Posterior cingulate gyrus (tissue), 11 donors: ENCODE data around the gene NME8.
A peak's percentile ranks its signal among the peaks of the same experiment; 100 is the strongest.

Experiments
- DNase-seq, 10 donors: peaks; one replicate each; pipeline versions ENCODE4 v3.0.0 to v3.0.0-alpha.2; 2020 to 2021; ENCODE audit warnings: mixed read lengths in 3 of 10
- intact Hi-C: fragments of 100-400 bp; cut with DNase I; formaldehyde crosslinking; loops from one replicate; pipeline ENCODE4 v1.15.1; 2023

The NME8 gene

DNA sequence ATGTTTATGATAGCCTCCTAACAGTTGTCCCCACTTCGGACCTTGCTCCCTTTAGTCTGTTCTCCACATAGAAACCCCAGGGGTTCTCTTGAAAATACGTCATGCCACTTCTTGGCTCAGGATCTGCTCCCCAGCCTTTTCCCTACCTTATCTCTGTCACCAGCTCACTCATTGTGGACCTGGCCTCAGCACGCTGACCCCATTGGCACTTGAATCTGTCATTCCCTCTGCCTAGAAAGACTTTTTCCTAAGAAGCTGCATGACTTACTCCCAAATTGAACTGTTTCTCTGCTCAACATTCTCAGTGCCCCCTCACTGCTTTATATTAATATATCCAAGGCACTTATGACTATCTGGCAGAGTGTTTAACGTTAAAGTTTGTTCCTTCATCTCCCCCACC is 80.5 kb downstream of the NME8 start:
- DNase-seq, result no peak

DNA sequence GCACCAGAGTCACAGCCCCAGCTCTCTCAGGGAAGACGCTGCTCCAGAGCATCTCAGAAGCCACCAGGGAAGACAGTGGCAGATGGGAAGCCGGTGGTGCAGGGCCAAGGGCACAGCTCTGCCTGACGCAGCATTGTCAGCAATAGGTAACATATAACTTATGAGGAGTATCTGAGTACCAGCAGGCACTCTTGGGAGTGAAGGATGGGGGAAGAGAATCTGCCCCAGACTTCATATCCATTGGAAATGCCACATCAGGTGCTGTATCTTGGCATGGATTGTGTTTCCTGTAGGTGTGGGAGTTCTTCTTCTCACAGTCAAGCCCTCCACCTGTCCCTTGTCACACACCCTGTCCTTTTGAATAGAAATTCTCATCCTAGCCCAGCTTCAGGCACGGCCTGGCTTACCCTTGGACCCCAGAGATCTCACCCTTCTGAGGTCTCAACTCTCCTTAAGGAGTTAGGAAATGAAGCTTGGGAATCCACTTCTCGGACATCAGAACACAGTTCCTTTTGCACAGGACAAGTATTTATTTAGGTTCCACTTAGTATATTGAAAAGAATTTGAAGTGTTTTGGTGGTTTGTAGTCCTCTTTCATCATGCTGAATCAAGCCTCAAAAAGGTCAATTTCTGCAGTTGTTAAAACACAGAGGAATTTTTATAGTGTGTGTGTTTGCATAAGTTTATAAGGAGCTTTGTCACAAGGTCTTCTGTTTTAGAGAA is 82.0 kb downstream of the NME8 start:
- DNase-seq, result no peak
- intact Hi-C loops, result no loop called here

More for the DNA sequence above, 80.5 kb downstream of the NME8 start:
- intact Hi-C loops, result no loop called here

DNA sequence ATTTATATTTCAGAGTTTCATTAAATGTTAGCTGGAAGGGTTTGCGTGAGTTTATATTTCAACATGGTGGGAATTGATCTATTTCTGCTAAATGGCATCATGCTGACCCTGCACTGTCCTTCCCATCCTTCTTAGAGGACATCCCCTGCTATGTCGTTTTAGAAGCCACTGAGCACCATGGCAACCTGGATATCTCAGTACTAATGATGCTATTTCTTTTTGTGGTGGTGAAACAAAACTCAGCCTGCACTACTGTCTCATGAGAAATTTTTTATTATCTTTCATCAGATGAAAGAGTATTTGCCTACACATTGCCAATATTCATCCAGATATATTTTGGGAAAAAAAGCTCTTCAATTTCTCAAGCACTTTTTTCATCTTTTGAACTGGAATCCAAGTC is 84.1 kb downstream of the NME8 start:
- DNase-seq, result no peak

DNA sequence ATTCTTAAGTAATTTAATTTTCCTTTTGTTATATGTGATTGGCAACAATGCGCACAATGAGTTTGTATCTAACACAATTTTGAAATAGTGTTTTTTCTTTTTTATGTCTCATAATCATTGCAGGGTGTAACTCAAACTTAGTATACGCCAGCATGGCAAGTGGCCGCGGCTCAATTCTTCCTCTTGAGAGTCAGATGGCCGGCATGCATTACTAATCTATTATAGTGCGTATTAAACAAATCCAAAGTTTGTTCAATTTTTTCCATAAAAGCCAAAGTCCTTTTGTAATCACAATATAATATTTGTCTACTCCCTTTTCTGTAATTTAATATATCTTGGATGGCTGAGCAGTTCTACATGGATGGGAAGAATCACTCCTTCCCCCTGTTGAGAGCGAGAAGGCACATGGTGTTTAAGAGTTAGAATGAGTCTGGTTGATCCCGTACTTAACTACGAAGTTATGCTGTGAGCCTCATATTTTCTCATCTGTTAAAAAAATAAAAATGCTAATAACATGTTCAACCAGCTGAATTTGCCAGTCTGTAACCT is 84.7 kb downstream of the NME8 start:
- intact Hi-C loops, result no loop called here
- no peak for DNase-seq

More for the DNA sequence above, 84.1 kb downstream of the NME8 start:
- intact Hi-C loops, result no loop called here

DNA sequence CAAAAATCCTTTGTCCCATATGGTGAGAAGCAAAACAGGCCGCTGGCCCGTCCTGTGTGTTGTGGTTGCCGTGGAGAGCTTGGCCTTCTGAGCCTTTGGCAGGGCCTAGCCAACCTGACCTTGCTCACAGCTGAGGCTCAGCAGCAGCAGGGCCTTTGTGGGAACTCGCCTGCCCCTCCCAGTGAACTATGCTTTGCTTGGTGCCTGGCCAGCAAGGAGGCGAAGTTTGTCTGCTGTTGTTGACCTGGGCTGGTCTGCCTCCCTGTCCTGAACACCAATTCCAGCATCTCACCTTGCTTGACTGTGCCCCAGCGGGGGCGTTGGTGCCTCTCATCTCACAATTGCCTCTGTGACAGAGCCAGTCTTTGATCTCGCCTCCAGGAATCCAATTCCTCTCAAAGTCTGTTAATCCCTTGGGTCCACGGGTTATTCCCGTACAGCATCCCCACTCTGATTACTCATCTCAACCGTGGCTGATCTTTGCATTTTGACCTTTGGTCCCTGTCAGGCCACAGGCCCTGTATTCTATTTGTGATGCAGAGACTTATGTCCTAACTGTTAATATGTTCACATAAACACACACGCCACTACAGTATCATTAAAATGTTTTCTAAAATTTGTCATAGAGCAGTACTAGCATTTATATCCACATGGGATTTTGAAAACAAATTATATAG is 94.7 kb downstream of the NME8 start:
- peak in 8 of 10 donors; percentile 7 to 79 (median 30) for DNase-seq
- intact Hi-C loops, result no loop called here

DNA sequence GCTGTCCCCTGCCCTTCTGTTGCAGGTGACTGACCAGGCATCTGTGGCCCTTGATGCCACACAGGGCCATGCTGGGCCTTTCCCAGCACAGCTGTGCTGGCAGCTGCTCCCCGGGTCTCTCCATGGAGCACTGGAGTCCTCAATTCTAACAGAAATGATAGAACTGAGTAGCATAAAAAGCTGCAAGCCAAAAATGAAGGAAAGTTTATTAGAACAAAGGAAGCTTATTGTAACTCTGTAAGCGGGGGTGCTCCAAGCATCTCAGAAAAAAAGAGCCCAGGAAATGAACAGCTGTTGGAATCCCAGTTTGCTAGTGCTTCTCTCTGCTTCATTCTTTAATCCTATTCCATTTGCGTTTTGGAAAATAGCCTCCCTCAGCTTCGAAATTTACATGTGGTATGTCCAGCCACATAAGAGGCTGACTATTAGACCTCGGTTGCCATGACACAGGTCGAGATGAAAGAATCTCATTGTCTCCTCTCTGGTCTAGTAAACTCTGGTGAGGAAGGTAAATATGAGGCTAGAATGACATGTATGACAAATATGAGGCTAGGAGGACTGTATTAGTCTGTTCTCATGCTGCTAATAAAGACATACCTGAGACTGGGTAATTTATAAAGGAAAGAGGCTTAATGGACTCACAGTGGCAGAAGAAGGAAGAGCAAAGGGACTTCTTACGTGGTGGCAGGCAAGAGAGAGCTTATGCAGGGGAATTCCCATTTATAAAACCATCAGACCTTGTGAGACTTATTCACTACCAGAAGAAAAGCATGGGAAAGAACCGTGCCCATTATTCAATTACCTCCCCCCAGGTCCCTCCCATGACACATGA is 95.7 kb downstream of the NME8 start:
- peak in 4 of 10 donors; percentile 8 to 75 (median 23) for DNase-seq
- intact Hi-C loops, result no loop called here

DNA sequence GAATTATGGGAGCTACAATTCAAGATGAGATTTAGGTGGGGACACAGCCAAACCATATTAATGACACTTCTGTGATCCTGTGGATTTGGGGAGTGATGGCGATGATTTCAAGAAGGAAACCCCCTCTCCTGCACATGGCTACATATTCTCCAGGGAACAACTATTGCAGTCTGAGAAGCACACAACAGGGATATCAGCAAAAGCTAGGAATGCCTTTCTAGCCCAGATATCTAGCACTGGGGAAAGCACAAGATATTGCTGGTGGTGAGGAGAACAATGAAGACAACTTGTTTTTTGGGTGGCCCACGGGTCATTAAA is 96.3 kb downstream of the NME8 start:
- no peak for DNase-seq
- intact Hi-C loops, result no loop called here

DNA sequence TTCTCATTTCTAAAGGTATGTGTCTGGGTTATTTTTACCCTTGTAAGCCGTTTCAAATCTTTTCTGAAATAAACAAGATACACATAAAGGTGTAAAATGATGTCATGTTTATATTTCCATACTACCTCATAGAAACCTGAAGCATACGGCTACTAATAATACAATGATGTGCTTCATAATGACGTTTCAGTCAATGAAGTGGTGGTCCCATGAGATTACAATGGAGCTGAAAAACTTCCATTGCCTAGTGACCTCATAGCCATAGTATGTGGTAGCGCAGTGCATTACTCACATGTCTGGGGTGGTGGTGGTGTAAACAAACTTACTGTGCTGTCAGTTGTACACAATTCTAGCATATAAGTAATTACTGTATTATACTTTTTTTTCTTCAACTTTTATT is 96.9 kb downstream of the NME8 start:
- intact Hi-C loops, result no loop called here
- DNase-seq, result no peak

DNA sequence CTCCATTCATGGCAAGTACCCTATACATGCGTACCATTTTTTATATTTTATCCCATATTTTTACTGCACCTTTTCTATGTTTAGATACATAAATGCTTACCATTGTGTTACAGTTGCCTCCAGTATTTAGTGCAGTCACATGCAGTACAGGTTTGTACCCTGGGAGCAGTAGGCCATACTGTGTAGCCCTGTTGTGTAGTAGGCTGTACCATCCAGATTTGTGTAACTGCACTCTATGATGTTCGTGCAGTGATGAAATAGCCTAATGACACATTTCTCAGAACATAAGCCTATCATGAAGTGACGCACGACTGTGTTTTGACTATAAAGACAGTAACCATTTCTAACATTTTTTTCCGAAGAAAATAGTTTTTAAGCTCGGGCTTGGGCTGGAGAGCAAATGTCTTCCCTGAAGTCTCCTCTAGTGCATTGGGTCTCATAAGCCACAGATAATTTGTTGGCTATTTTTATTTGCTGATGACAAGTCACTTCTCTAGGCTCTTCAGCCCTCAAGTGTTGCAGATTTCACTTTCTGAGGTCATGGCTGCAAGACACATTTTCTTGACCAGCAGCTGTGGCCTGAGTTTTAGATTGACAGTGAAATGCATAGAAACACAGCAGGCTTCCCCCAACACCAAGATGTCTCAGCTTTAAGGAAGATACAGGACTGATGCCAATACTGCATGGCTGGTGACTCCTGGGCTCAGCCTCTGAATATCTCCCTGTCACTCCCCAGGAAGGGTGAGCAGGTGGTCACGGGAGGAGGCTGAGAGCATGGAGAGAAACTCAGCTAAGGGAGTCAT is 98.9 kb downstream of the NME8 start:
- intact Hi-C loops, result no loop called here
- no peak for DNase-seq

DNA sequence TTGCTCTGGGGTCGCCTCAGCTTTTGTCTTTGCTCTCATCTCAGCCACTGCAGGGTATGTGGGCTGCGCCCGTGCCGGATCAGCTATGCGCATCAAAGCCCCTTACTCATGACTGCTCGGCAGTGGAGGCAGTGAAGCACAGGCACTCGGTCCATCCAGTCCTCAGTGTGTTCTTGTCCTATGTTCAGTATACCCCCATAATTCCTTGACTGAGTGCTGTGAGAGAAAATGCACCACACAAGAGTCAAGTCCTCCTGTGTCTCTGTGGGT is 99.5 kb downstream of the NME8 start:
- DNase-seq, result peak in 1 of 10 donors; percentile 76
- intact Hi-C loops, result no loop called here
